ENCODE results near the gene ALDH3B1.

DNA sequence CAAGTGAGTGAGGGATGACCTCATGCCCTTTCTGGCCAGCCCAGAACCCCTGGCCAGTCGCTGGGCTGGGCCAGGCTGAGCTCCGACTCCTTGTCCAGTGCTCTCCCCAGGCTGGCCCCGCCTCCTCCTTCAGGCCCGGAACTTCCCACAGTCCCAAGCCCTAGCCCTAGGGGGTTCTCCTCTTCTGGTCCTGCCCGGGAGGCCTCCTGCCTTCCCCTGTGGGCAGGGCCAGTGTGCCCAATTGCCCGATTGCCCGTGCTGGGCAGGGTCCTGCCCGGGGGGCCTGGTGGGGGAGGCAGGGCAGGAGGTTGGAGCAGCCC is 32.9 kb downstream of the ALDH3B1 start:
- TF ChIP-seq, protein P1, sequence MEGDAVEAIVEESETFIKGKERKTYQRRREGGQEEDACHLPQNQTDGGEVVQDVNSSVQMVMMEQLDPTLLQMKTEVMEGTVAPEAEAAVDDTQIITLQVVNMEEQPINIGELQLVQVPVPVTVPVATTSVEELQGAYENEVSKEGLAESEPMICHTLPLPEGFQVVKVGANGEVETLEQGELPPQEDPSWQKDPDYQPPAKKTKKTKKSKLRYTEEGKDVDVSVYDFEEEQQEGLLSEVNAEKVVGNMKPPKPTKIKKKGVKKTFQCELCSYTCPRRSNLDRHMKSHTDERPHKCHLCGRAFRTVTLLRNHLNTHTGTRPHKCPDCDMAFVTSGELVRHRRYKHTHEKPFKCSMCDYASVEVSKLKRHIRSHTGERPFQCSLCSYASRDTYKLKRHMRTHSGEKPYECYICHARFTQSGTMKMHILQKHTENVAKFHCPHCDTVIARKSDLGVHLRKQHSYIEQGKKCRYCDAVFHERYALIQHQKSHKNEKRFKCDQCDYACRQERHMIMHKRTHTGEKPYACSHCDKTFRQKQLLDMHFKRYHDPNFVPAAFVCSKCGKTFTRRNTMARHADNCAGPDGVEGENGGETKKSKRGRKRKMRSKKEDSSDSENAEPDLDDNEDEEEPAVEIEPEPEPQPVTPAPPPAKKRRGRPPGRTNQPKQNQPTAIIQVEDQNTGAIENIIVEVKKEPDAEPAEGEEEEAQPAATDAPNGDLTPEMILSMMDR (IDR thresholded peaks at IDR 0.05; ENCODE audit: extremely low read depth in 1 of 2, insufficient read depth in 1 of 2, low read depth in 1 of 2, low read length in 2 of 2), result no peak
- no peak for TF ChIP-seq EZH2 (IDR thresholded peaks at IDR 0.05; ENCODE audit: borderline replicate concordance, low read depth, low read length, severe bottlenecking)

Measured in endothelial cell of umbilical vein (primary cell).